Thymus (tissue), 11 donors: ENCODE measurements around the gene RUFY1. TPM values are rescaled to one million over a fixed set of nuclear protein-coding genes. Genes with fewer than 3 reads are reported as not detected.

Experiments used
- DNase-seq, 9 donors: peaks; one replicate each; pipeline ENCODE4 v3.0.0-alpha.2; 2013; ENCODE audit warnings: low spot score in 9 of 9, low read depth in 6 of 9, missing footprints in 1 of 9
- H3K27ac ChIP-seq, 2 donors: one replicate each; pipeline ENCODE4 v1.5.1; 2013; ENCODE audit warnings: control low read depth in 1 of 2, low read depth in 1 of 2, low read length in 1 of 2, mild to moderate bottlenecking in 1 of 2, moderate library complexity in 1 of 2
- H3K27me3 ChIP-seq, 2 donors: one replicate each; pipeline ENCODE4 v1.5.1; 2013; ENCODE audit warnings: low read length in 1 of 2; ENCODE audit not compliant: control insufficient read depth in 2 of 2, insufficient read depth in 1 of 2
- H3K36me3 ChIP-seq, 2 donors: one replicate each; pipeline ENCODE4 v1.5.1; 2013; ENCODE audit warnings: low read length in 1 of 2, mild to moderate bottlenecking in 1 of 2, moderate library complexity in 1 of 2; ENCODE audit not compliant: control insufficient read depth in 2 of 2, insufficient read depth in 2 of 2
- H3K4me1 ChIP-seq, 2 donors: one replicate each; pipeline ENCODE4 v1.5.1; 2013; ENCODE audit warnings: low read length in 2 of 2; ENCODE audit not compliant: control insufficient read depth in 2 of 2, insufficient read depth in 2 of 2
- H3K4me3 ChIP-seq, 2 donors: one replicate each; pipeline ENCODE4 v1.5.1; 2013; ENCODE audit warnings: low read length in 2 of 2, control low read depth in 1 of 2, mild to moderate bottlenecking in 1 of 2
- H3K9me3 ChIP-seq, 2 donors: one replicate each; pipeline ENCODE4 v1.5.1; 2013; ENCODE audit warnings: low read length in 1 of 2, mild to moderate bottlenecking in 1 of 2; ENCODE audit not compliant: control insufficient read depth in 2 of 2, insufficient read depth in 1 of 2
- WGBS: extraction: QIAGEN DNeasy Blood & Tissue Kit; methylation state at CpG from one replicate; pipeline ENCODE4 v1.1.7; 2013; 5-methylcytosine and 5-hydroxymethylcytosine counted together
- polyA plus RNA-seq: library from polyadenylated mRNA; stranded (reverse); fragments of 200-250 nt; gene quantifications from one replicate; pipeline ENCODE4 v1.2.3, GENCODE V29; 2013
- total RNA-seq: library from RNA; stranded (reverse); fragments of 120-200 nt; gene quantifications from one replicate; pipeline ENCODE4 v1.2.4, GENCODE V29; 2013
- donor health status: healthy.

Gene RUFY1
- total and polyA plus RNA-seq, 2 donors, result 31.5 to 40.9 TPM

DNA sequence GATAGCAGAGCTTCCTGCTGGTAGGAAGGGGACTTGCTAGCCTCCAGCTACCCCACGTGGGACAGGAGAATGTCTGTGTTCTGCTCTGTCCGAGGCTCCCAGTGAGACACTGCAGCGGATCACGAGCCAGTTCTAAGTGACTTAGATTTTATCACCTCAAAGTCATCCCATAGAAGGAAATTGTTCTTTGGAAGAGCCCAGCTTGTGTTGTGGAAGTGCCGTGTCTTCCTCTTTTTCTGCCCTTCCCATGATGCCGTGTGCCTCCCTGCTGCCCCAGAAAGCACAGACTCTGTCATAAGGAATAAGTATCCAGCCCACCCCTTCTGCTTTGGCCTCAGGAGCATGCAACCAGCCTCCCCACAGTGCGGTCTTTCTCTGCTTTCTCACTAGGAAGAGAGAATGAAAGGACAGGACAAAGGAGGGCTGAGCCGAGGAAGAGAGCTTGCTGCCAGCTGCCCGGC, 35.6 kb downstream of the RUFY1 start:
- no peaks in the 10 kb centered on the region for H3K4me1 ChIP-seq
- no peaks in the 10 kb centered on the region for H3K27me3 ChIP-seq
- peaks cover 49 to 55% of the 10 kb centered on the region in 2 donors for H3K36me3 ChIP-seq
- DNase-seq, result no peak
- H3K27ac ChIP-seq, result no peak overlapping the region
- no peaks in the 10 kb centered on the region for H3K9me3 ChIP-seq
- WGBS, result 94% methylated on average over 9 of the region's 9 CpGs
- H3K4me3 ChIP-seq, result no peak overlapping the region

DNA sequence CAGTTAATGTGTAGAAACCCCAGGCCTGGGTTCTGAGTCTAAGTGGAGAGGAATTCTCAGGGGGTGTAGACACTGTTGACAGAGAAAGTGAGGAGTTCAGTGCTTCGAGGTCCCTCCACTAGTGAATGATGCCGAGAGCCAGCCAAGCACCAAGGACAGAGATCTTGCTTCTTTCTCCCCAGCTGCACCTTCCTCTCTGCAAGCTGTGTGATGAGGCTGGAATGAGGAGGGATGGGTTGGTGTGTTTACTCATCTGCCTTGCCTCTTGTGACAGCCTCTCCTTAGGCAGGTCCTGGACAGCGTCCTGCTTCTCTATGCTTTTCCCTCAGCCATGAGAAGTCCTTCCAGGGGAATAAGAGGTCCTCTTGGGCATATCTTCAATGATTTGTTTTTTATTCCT, 37.8 kb downstream of the RUFY1 start:
- no peaks in the 10 kb centered on the region for H3K4me1 ChIP-seq
- no peak overlapping the region for H3K4me3 ChIP-seq
- peaks cover 52 to 61% of the 10 kb centered on the region in 2 donors for H3K36me3 ChIP-seq
- 99% methylated on average over 3 of the region's 3 CpGs for WGBS
- no peak overlapping the region for H3K27ac ChIP-seq
- no peak for DNase-seq
- H3K9me3 ChIP-seq, result no peaks in the 10 kb centered on the region
- H3K27me3 ChIP-seq, result no peaks in the 10 kb centered on the region

DNA sequence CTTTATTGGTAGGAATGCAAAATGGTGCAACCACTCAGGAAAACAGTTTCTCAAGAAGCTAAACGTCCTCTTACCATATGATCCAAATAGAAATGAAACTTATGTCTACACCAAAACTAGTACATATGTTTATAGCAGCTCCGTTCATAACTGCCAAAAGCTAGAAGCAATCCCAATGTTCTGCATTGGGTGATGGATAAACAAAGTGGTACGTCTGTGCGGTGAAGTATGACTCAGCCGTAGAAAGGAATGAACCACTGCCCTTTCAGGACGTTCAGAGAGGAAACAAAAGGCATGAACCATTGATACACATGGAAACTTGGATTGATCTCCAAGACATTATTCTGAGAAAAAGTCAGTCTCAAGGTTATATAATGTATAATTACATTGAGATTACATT, 45.6 kb downstream of the RUFY1 start:
- DNase-seq, result no peak
- Histone ChIP-seq H3K27me3 (no peaks in the 10 kb centered on the region), H3K4me1 (no peaks in the 10 kb centered on the region), H3K9me3 (peaks cover 0 to 1% of the 10 kb centered on the region in 2 donors), H3K27ac (no peak overlapping the region), H3K36me3 (peaks cover 68 to 74% of the 10 kb centered on the region in 2 donors), H3K4me3 (no peak overlapping the region)
- 96% methylated on average over 6 of the region's 6 CpGs for WGBS

DNA sequence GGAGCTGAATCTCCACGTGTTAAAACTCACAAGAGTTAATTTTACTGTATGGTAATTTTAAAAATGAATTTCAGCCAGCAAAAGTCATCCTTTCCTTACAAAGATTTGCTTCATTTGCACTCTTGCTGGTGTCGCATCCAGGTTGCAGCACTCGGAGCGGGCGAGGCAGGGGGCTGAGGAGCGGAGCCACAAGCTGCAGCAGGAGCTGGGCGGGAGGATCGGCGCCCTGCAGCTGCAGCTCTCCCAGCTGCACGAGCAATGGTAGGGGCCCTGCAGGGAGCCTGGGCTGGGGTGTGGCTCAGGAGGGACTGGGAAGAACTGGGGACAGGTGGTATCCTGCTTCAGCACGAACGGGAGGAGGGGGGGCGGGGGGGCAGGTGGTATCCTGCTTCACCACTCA, 46.1 kb downstream of the RUFY1 start:
- Histone ChIP-seq H3K4me3 (no peak overlapping the region), H3K9me3 (peaks cover 0 to 1% of the 10 kb centered on the region in 2 donors), H3K36me3 (peaks cover 67 to 76% of the 10 kb centered on the region in 2 donors), H3K27me3 (no peaks in the 10 kb centered on the region), H3K4me1 (no peaks in the 10 kb centered on the region), H3K27ac (no peak overlapping the region)
- WGBS, result 95% methylated on average over 13 of the region's 13 CpGs
- DNase-seq, result no peak

DNA sequence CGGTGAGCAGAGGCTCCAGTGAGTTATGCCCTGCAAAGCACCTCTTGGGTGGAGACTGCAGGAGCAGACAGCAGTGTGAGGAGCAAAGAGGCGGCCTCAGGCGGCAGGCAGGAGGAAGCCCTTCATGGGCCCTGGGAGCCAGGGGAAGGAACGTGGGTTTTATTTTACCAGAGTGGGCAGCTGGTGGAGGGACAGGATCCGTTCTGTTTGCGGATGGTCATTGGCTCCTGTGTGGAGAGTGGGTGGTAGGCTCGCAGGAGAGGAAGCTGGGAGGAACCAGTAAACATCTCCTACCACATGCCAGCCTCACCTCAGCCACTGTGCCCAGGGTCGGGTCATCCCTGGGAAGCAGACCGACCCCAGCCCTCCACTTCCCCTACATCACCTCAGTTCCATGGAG, 48.7 kb downstream of the RUFY1 start:
- Histone ChIP-seq H3K36me3 (peaks cover 68 to 77% of the 10 kb centered on the region in 2 donors), H3K27me3 (no peaks in the 10 kb centered on the region), H3K27ac (no peak overlapping the region), H3K9me3 (peaks cover 0 to 1% of the 10 kb centered on the region in 2 donors), H3K4me1 (no peaks in the 10 kb centered on the region), H3K4me3 (no peak overlapping the region)
- 88% methylated on average over 9 of the region's 9 CpGs for WGBS
- no peak for DNase-seq

DNA sequence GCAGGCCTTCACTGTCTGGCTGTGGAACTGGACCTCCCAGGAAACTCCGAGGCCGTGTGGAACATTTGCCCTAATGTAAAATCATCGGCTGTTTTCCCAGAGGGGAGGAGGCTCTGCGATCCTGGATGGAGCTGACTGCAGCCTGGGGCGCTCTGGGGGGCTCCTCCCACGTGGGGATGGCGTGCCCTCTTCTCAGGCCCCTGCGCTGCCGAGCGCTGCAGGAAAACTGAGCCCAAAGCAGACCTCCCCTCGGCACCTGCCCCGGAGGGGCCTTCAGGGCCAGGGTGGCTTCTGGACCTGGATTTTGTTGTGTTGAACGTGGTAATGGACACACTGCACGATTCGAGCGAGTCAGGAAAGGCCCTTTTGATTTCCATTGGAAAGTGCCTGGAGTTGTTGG, 49.2 kb downstream of the RUFY1 start:
- Histone ChIP-seq H3K36me3 (peaks cover 67 to 77% of the 10 kb centered on the region in 2 donors), H3K4me1 (no peaks in the 10 kb centered on the region), H3K4me3 (no peak overlapping the region), H3K27ac (no peak overlapping the region), H3K27me3 (no peaks in the 10 kb centered on the region), H3K9me3 (peaks cover 0 to 1% of the 10 kb centered on the region in 2 donors)
- no peak for DNase-seq
- WGBS, result 98% methylated on average over 16 of the region's 16 CpGs

DNA sequence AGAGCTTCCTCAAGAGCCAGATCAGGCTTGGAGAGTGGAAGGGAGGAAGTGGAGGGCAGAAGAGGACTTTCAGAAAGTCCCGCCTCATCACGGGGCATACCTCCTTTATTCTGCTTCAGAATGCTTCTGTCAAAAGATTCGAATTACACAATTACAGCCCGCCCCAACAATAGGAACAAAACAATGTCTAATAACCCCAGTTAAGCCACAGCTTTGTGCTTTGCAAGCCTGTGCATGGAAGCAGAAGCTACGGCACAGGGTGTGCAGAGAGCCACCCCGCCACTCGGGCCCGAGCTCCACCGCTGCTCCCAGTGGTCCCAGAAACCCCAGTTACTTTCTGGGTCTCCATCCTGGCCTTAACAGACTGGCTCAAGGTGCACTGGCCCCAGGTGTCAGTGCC, 49.6 kb downstream of the RUFY1 start:
- no peak for DNase-seq
- Histone ChIP-seq H3K36me3 (peaks cover 63 to 76% of the 10 kb centered on the region in 2 donors), H3K27ac (no peak overlapping the region), H3K4me1 (no peaks in the 10 kb centered on the region), H3K27me3 (no peaks in the 10 kb centered on the region), H3K9me3 (peaks cover 0 to 1% of the 10 kb centered on the region in 2 donors), H3K4me3 (no peak overlapping the region)
- 95% methylated on average over 9 of the region's 9 CpGs for WGBS

DNA sequence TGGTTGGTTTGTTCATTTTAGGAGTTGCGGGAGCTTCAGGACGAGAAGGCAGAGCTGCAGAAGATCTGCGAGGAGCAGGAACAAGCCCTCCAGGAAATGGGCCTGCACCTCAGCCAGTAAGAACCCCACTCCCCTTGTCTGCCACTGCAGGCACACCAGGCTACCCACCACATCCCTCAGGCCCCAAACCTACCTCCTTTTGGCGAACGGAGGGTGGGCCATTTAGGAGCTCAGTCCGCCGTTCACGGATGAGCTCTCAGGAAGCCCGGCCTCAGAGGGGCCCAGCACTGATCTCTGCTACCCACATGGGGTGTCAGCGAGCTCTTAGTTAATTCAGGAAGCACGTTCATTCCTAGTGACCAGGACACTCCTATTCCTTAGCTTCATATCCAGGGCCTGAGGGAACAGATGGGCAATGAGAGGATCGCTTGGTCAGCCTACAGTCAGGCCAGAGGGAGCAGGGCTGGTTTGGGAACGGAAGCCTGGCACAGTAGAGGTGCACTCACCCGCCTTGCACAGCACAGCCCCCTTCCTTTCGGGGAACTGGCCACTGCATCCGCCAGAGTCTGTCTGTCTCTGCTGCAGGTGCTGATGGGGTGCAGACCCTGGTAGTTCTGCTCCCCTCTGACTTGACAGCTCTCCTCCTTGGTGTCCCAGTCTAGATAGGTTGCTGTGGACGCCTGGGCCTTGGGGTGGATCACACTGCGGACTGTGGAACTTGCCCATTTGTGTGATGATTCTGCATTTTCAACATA, 51.7 kb downstream of the RUFY1 start:
- H3K4me3 ChIP-seq, result no peak overlapping the region
- H3K27ac ChIP-seq, result no peak overlapping the region
- DNase-seq, result no peak
- H3K9me3 ChIP-seq, result peaks cover 0 to 1% of the 10 kb centered on the region in 2 donors
- no peaks in the 10 kb centered on the region for H3K4me1 ChIP-seq
- WGBS, result 97% methylated on average over 18 of the region's 18 CpGs
- no peaks in the 10 kb centered on the region for H3K27me3 ChIP-seq
- H3K36me3 ChIP-seq, result peaks cover 65 to 82% of the 10 kb centered on the region in 2 donors

DNA sequence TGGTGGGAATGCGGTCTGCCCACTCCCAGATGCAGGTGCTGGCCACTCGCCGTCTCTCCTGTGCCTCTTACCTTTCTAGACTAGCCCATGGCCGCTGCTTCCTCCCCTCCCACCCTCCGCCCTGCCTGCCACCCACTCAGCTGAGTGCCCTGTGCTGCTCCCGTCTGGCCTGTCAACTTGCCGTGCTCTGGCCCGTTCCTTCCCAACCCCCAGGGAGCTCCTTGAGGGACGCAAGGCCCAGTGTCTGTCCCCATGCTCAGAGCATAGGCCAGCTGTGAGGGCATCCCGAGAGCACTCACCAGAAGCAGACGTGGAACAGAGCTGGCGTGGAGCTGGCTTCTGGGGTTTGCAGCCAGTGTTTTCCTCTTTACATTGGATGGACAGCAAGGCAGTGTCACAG, 53.0 kb downstream of the RUFY1 start:
- 98% methylated on average over 12 of the region's 12 CpGs for WGBS
- H3K27ac ChIP-seq, result no peak overlapping the region
- no peak for DNase-seq
- no peak overlapping the region for H3K4me3 ChIP-seq
- no peaks in the 10 kb centered on the region for H3K27me3 ChIP-seq
- peaks cover 9 to 12% of the 10 kb centered on the region in 2 donors for H3K4me1 ChIP-seq
- peaks cover 72 to 84% of the 10 kb centered on the region in 2 donors for H3K36me3 ChIP-seq
- H3K9me3 ChIP-seq, result peaks cover 0 to 1% of the 10 kb centered on the region in 2 donors
